K562 (cell line): ENCODE results near the gene ZNF865.

Experiments used
- BCOR ChIP-seq: fragments of 450-650 bp; IDR thresholded peaks from 2 replicates; pipeline ENCODE4 v1.6.1; 2016
- CTCF ChIP-seq, 3 experiments: IDR thresholded peaks in 2 of 3; conservative IDR thresholded peaks in 1 of 3; 2 replicates each; pipeline ENCODE4 v1.5.1; 2011 to 2012; ENCODE audit warnings: low read length in 3 of 3, mild to moderate bottlenecking in 3 of 3, control low read depth in 2 of 3, improper control_type of control experiment in 1 of 3, inconsistent platforms in 1 of 3, low read depth in 1 of 3, mixed read lengths in 1 of 3, moderate library complexity in 1 of 3; ENCODE audit not compliant: insufficient read depth in 2 of 3
- EWSR1 ChIP-seq: fragments of 450-650 bp; IDR thresholded peaks from 2 replicates; pipeline ENCODE4 v1.6.1; 2018; ENCODE audit warnings: borderline replicate concordance, mild to moderate bottlenecking, low read depth, moderate library complexity; ENCODE audit not compliant: partially characterized antibody
- EZH2 ChIP-seq: IDR thresholded peaks from 2 replicates; pipeline ENCODE4 v1.6.1; 2012; ENCODE audit warnings: low read depth, mild to moderate bottlenecking, inconsistent platforms, low read length, borderline replicate concordance
- FOXP1 ChIP-seq: sonication (generic); formaldehyde crosslinking; IDR thresholded peaks from 2 replicates; pipeline ENCODE4 v1.8.0; 2022; ENCODE audit warnings: mild to moderate bottlenecking, missing genetic modification reagents
- HNRNPL ChIP-seq: fragments of 200-400 bp; formaldehyde crosslinking; IDR thresholded peaks from 2 replicates; pipeline ENCODE4 v1.6.1; 2017; ENCODE audit warnings: low read depth, mild to moderate bottlenecking, low read length
- MTA1 ChIP-seq: fragments of 450-650 bp; IDR thresholded peaks from 2 replicates; pipeline ENCODE4 v1.6.1; 2017; ENCODE audit warnings: borderline replicate concordance
- MYC ChIP-seq, 2 experiments: fragments of 250-450 bp in 1 of 2; sonication (Bioruptor Pico) in 1 of 2; IDR thresholded peaks; 2 replicates each; pipeline versions ENCODE4 v1.5.1 to v1.6.1; 2012 to 2021; ENCODE audit warnings: low read depth in 2 of 2, borderline replicate concordance in 1 of 2, improper control_type of control experiment in 1 of 2, low read length in 1 of 2, mild to moderate bottlenecking in 1 of 2, moderate library complexity in 1 of 2
- PRPF4 ChIP-seq: fragments of 200-400 bp; formaldehyde crosslinking; IDR thresholded peaks from one replicate; pipeline ENCODE4 v1.6.1; 2017; ENCODE audit warnings: low read length, low read depth, mild to moderate bottlenecking; ENCODE audit not compliant: insufficient read depth, poor library complexity, severe bottlenecking
- SIN3A ChIP-seq, 2 experiments: fragments of 150-350 bp in 1 of 2; IDR thresholded peaks; 2 replicates each; pipeline ENCODE4 v1.6.1; 2011 to 2016; ENCODE audit warnings: borderline replicate concordance in 2 of 2, low read depth in 2 of 2, low read length in 2 of 2, mild to moderate bottlenecking in 2 of 2, moderate library complexity in 2 of 2; ENCODE audit not compliant: control insufficient read depth in 1 of 2
- TCF7L2 ChIP-seq: fragments of 150-350 bp; IDR thresholded peaks from 2 replicates; pipeline ENCODE4 v1.6.1; 2016; ENCODE audit warnings: low read depth, mild to moderate bottlenecking, low read length, moderate library complexity
- ZBTB26 ChIP-seq: fragments of 450-650 bp; formaldehyde crosslinking; IDR thresholded peaks from 2 replicates; pipeline ENCODE4 v1.4.0; 2022; ENCODE audit warnings: missing genetic modification characterization

- TF ChIP-seq TCF7L2 (no peak), MTA1 (no peak), ZBTB26 (CRISPR knock-in tag) (no peak), BCOR (no peak), HNRNPL (no peak), EZH2 (no peak), PRPF4 (no peak), SIN3A (IDR thresholded peaks at IDR 0.05; ENCODE audit: borderline replicate concordance in 2 of 2, control insufficient read depth in 1 of 2, low read depth in 2 of 2, low read length in 2 of 2) (no peak), MYC (IDR thresholded peaks at IDR 0.05; ENCODE audit: low read depth, low read length) (no peak), MYC (CRISPR knock-in tag; IDR thresholded peaks at IDR 0.05; ENCODE audit: borderline replicate concordance, low read depth) (no peak), CTCF (IDR thresholded peaks at IDR 0.05 in 2 of 3, conservative IDR thresholded peaks at IDR 0.05 in 1 of 3; ENCODE audit: insufficient read depth in 2 of 3, low read depth in 1 of 3, low read length in 3 of 3) (no peak), EWSR1 (no peak), FOXP1 (CRISPR knock-in tag) (no peak)
Observed at GRCh38 chr19:55613396-55613795, 7.9 kb downstream of the ZNF865 start.
